ENCODE data around the gene ZP1. TPM values are rescaled to one million over a fixed set of nuclear protein-coding genes. Genes with fewer than 3 reads are reported as not detected.

The ZP1 gene
- total and polyA plus RNA-seq, 2 of the 8 experiments (the other 6 are each of a cell fraction or from before 2014, with no cell fraction given) = not detected

DNA sequence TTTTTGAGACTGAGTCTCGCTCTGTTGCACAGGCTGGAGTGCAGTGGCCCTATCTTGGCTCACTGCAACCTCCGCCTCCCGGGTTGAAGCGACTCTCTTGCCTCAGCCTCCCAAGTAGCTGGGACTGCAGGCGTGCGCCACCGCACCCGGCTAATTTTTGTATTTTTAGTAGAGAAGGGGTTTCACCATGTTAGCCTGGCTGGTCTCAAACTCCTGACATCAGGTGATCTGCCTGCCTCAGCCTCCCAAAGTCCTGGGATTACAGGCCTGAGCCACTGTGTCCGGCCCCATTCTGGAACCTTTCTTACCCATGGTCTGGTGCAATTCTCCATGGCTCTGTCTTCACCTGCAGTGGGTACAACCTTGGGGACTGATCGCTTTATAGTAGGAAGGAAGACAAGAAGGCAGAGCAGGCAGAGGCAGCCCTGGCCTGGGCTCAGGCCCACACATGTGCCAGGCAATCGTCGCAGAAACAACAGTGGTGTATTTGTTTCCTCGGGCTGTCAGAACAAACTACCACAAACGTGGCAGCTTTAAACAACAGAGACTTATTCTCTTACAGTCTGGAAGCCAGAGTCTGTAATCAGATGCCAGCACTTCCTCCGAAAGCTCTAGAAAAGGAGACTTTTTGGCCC, 7.6 kb upstream of the ZP1 start:
- Histone ChIP-seq H3K9me3 (ENCODE audit: insufficient read depth in 2 of 2, low read depth in 1 of 2, low read length in 1 of 2) (no peaks in the 10 kb centered on the region), H3K9ac (replicated peaks in 1 of 4; ENCODE audit: extremely low read depth in 1 of 4, low read depth in 3 of 4, low read length in 3 of 4) (no peak overlapping the region), H3K14ac (ENCODE audit: insufficient read length) (no peak overlapping the region), H2BK120ac (replicated peaks; ENCODE audit: low read depth, low read length) (no peak overlapping the region), H4K20me1 (replicated peaks in 1 of 2; ENCODE audit: control insufficient read depth in 1 of 2, insufficient read depth in 2 of 2, low read length in 2 of 2) (no peaks in the 10 kb centered on the region), H4K8ac (ENCODE audit: extremely low read depth, insufficient read depth, low read length) (no peak overlapping the region), H3K4me2 (ENCODE audit: insufficient read depth in 1 of 2, low read depth in 2 of 2, low read length in 2 of 2) (no peak overlapping the region), H2AK5ac (ENCODE audit: low read depth, low read length) (no peak overlapping the region), H3K79me2 (ENCODE audit: control insufficient read depth in 1 of 2, insufficient read depth in 2 of 2, low read length in 2 of 2) (no peaks in the 10 kb centered on the region), H3K23me2 (ENCODE audit: low read depth, low read length) (no peaks in the 10 kb centered on the region), H2BK5ac (ENCODE audit: low read depth, low read length) (no peak overlapping the region), H3K27me3 (replicated peaks in 1 of 4; ENCODE audit: control insufficient read depth in 3 of 4, extremely low read depth in 1 of 4, insufficient read depth in 3 of 4, low read length in 3 of 4) (peaks cover 0 to under 1% (median under 1%) of the 10 kb centered on the region in 4 experiments; a peak in 2 of 7 replicates), H3K79me1 (ENCODE audit: low read depth, low read length) (no peaks in the 10 kb centered on the region), H2BK15ac (ENCODE audit: low read length) (no peak overlapping the region), H2AFZ (ENCODE audit: low read length) (no peak overlapping the region), H4K5ac (ENCODE audit: insufficient read length, low read depth, low read length) (no peak overlapping the region), H3K56ac (replicated peaks; ENCODE audit: insufficient read length, low read depth, low read length) (no peak overlapping the region), H3K27ac (ENCODE audit: low read depth, low read length) (no peak overlapping the region), H3K4me3 (ENCODE audit: extremely low read depth in 1 of 4, insufficient read depth in 2 of 4, low read depth in 3 of 4, low read length in 4 of 4) (no peak overlapping the region), H3K23ac (ENCODE audit: insufficient read length) (no peak overlapping the region), H3K36me3 (ENCODE audit: control insufficient read depth in 2 of 4, insufficient read depth in 4 of 4, low read length in 3 of 4) (no peaks in the 10 kb centered on the region), H3K4me1 (replicated peaks in 1 of 4; ENCODE audit: control insufficient read depth in 3 of 4, insufficient read depth in 4 of 4, low read length in 3 of 4) (no peaks in the 10 kb centered on the region), H2BK12ac (ENCODE audit: low read depth, low read length) (no peak overlapping the region), H3K18ac (ENCODE audit: extremely low read depth, low read length) (no peak overlapping the region), H2BK20ac (ENCODE audit: low read length) (no peak overlapping the region), H3K4ac (replicated peaks; ENCODE audit: insufficient read length, low read depth, low read length) (no peak overlapping the region), H4K91ac (replicated peaks; ENCODE audit: insufficient read length, low read length) (no peak overlapping the region)
- 88% methylated on average over 7 of the region's 15 CpGs; no CpG with 5 or more reads in 1 of the 2 experiments for WGBS, 2 experiments (ENCODE audit: extremely low coverage in 1 of 2, insufficient coverage in 1 of 2, insufficient read length in 1 of 2, insufficient replicate concordance in 2 of 2, low coverage in 1 of 2, low lambda C conversion rate in 2 of 2, missing lambda C conversion rate in 1 of 2)
- POLR2A ChIA-PET (ENCODE audit: partially characterized antibody) = interaction anchor here (1.4 kb wide), 1 partner anchor 8 kb away, joined by 4 read pairs; no protein-coding TSS in a partner anchor
- no peak for DNase-seq (ENCODE audit: low read depth in 1 of 2, low spot score in 2 of 2)
- FAIRE-seq = no peak
- CTCF ChIA-PET (ENCODE audit: partially characterized antibody) = interaction anchor here (1.2 to 6.5 kb wide), 4 partner anchors 11 to 42 kb away, joined by 3 to 38 read pairs (median 6); no protein-coding TSS in a partner anchor
- TF ChIP-seq EGR1 (IDR thresholded peaks at IDR 0.05; ENCODE audit: borderline replicate concordance, low read depth, low read length) = no peak
